Karpas-422 (cell line): ENCODE measurements around the gene GUCY2F. TPM values are rescaled to one million over a fixed set of nuclear protein-coding genes. Genes with fewer than 3 reads are reported as not detected.

Source experiments
- DNase-seq: peaks from one replicate; pipeline ENCODE4 v3.0.0-alpha.2; 2015
- H2AFZ ChIP-seq: fragments of 200-600 bp; sonication (generic); 2 replicates; pipeline ENCODE4 v1.6.1; 2014; ENCODE audit warnings: antibody characterized with exemption, low read length, mixed read lengths
- H3K27ac ChIP-seq: fragments of 200-600 bp; sonication (generic); 2 replicates; pipeline ENCODE4 v1.5.1; 2014; ENCODE audit warnings: mild to moderate bottlenecking, low read length, moderate library complexity
- H3K27me3 ChIP-seq: fragments of 200-600 bp; sonication (generic); 2 replicates; pipeline ENCODE4 v1.6.1; 2014; ENCODE audit warnings: low read length, mixed read lengths
- H3K36me3 ChIP-seq: fragments of 200-600 bp; sonication (generic); 2 replicates; pipeline ENCODE4 v1.6.1; 2014; ENCODE audit warnings: low read length, mixed read lengths; ENCODE audit not compliant: insufficient read depth
- H3K4me1 ChIP-seq: fragments of 200-600 bp; sonication (generic); 2 replicates; pipeline ENCODE4 v1.6.1; 2014; ENCODE audit warnings: mild to moderate bottlenecking, low read length, mixed read lengths
- H3K4me2 ChIP-seq: fragments of 200-600 bp; sonication (generic); 2 replicates; pipeline ENCODE4 v1.6.1; 2014; ENCODE audit warnings: low read length, low read depth, mild to moderate bottlenecking; ENCODE audit not compliant: poor library complexity, severe bottlenecking
- H3K4me3 ChIP-seq: fragments of 200-600 bp; sonication (generic); 2 replicates; pipeline ENCODE4 v1.5.1; 2014; ENCODE audit warnings: mild to moderate bottlenecking, antibody characterized with exemption, low read length, mixed read lengths
- H3K79me2 ChIP-seq: fragments of 200-600 bp; sonication (generic); 2 replicates; pipeline ENCODE4 v1.6.1; 2014; ENCODE audit warnings: mild to moderate bottlenecking, low read length, mixed read lengths
- H3K9ac ChIP-seq: fragments of 200-600 bp; sonication (generic); 2 replicates; pipeline ENCODE4 v1.6.0; 2014; ENCODE audit warnings: low read length
- H3K9me2 ChIP-seq: fragments of 200-600 bp; sonication (generic), shearing (Covaris generic); replicated peaks from 2 replicates; pipeline ENCODE4 v1.6.0; 2014; ENCODE audit warnings: mild to moderate bottlenecking, low read length, moderate library complexity; ENCODE audit not compliant: insufficient read depth
- H3K9me3 ChIP-seq: fragments of 300-700, 200-600 bp; sonication (generic); 2 replicates; pipeline ENCODE4 v1.6.1; 2014; ENCODE audit warnings: low read length, mixed read lengths
- H4K20me1 ChIP-seq: fragments of 200-600 bp; sonication (generic); 2 replicates; pipeline ENCODE4 v1.6.1; 2014; ENCODE audit warnings: mild to moderate bottlenecking, antibody characterized with exemption, low read length, low read depth; ENCODE audit not compliant: insufficient read depth
- total RNA-seq: library from RNA; depleted of rRNA; stranded (reverse); fragments of >200 nt; shearing (Covaris generic); gene quantifications from 2 replicates; pipeline ENCODE4 v1.2.3, GENCODE V29; 2014; ENCODE audit warnings: low replicate concordance

Gene GUCY2F
- total RNA-seq, 1 experiment from 2014 or later, result not detected

GRCh38 chrX:109441266-109441665 is 40.6 kb downstream of the GUCY2F start:
- Histone ChIP-seq H3K9ac (no peak overlapping the region), H3K4me2 (no peak overlapping the region), H4K20me1 (no peaks in the 10 kb centered on the region), H3K27ac (no peak overlapping the region), H3K9me3 (no peaks in the 10 kb centered on the region), H2AFZ (no peak overlapping the region), H3K4me3 (no peak overlapping the region), H3K9me2 (no peaks in the 10 kb centered on the region), H3K79me2 (no peaks in the 10 kb centered on the region), H3K4me1 (no peaks in the 10 kb centered on the region), H3K36me3 (no peaks in the 10 kb centered on the region), H3K27me3 (no peaks in the 10 kb centered on the region)
- no peak for DNase-seq

GRCh38 chrX:109440475-109440874 is 41.4 kb downstream of the GUCY2F start:
- Histone ChIP-seq H3K9me3 (no peaks in the 10 kb centered on the region), H3K9ac (no peak overlapping the region), H3K27ac (no peak overlapping the region), H3K4me1 (no peaks in the 10 kb centered on the region), H3K4me3 (no peak overlapping the region), H4K20me1 (no peaks in the 10 kb centered on the region), H3K9me2 (no peaks in the 10 kb centered on the region), H3K27me3 (no peaks in the 10 kb centered on the region), H3K4me2 (no peak overlapping the region), H2AFZ (no peak overlapping the region), H3K79me2 (no peaks in the 10 kb centered on the region), H3K36me3 (no peaks in the 10 kb centered on the region)
- DNase-seq, result no peak

DNA sequence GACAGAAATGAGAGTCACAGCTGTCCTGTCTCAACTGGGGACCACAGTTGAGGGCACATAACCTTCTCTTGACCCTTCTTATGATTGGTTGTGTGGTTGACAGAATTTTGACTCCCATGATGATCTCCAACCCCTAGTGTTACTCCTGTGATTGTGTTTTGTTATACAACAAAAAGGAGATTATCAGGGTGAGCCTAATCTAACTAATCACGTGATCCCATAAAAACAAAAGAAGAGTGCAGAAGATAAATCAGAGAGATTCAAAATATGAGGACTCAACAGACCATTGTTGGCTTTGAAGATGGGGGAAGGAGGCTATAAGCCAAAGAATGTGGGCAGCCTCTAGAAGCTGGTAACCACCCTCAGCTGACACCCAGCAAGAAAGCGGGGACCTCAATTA is 72.7 kb downstream of the GUCY2F start:
- Histone ChIP-seq H3K79me2 (no peaks in the 10 kb centered on the region), H3K9ac (no peak overlapping the region), H3K9me2 (no peaks in the 10 kb centered on the region), H3K27ac (no peak overlapping the region), H3K4me3 (no peak overlapping the region), H3K4me2 (no peak overlapping the region), H3K27me3 (no peaks in the 10 kb centered on the region), H4K20me1 (no peaks in the 10 kb centered on the region), H2AFZ (no peak overlapping the region), H3K4me1 (no peaks in the 10 kb centered on the region), H3K36me3 (no peaks in the 10 kb centered on the region), H3K9me3 (no peaks in the 10 kb centered on the region)
- no peak for DNase-seq

DNA sequence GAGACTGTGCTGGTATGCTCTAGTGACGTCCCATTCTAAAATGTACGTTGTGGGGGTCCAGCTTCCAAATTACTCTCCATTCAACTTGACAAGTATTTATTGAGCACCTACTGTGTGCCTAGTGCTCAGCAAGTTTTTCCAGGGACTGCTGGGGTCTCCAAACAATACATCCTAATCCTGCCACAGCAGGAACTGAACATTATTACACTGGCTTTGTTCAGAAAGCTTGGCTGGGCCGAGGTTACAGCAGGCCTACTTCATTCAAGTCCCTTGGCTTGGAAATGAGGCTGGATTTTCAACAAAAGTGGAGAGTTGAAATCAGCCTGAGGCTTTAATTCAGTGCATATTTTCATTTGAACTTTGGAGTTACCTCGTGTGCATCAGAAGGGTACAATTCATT is 78.0 kb downstream of the GUCY2F start:
- no peak for DNase-seq
- no peak overlapping the region for H3K4me3 ChIP-seq
- no peaks in the 10 kb centered on the region for H3K27me3 ChIP-seq
- H3K9me3 ChIP-seq, result no peaks in the 10 kb centered on the region
- no peak overlapping the region for H3K9ac ChIP-seq
- H2AFZ ChIP-seq, result no peak overlapping the region
- no peaks in the 10 kb centered on the region for H3K9me2 ChIP-seq
- H4K20me1 ChIP-seq, result no peaks in the 10 kb centered on the region
- no peak overlapping the region for H3K4me2 ChIP-seq
- H3K36me3 ChIP-seq, result no peaks in the 10 kb centered on the region
- no peaks in the 10 kb centered on the region for H3K79me2 ChIP-seq
- no peak overlapping the region for H3K27ac ChIP-seq
- H3K4me1 ChIP-seq, result no peaks in the 10 kb centered on the region

DNA sequence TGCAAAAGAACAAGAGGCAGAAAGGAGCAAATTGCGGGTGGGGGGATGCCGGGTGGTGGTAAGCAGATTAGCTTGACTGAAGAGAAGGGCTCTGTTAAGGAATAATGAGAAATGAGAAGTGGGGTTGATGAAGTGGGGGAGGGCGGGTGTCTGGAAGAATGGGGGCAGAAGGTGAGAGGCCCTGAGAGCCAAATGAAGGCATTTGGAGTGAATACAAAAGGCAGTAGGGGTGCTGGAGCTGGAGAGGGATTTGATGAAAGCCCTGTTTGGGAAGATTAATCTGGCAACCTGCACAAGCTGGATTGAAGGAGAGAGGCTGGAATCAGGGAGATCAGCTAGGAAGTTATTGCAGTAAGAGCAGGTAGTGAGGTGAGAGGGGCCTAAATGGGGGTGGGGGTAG is 82.1 kb downstream of the GUCY2F start:
- Histone ChIP-seq H3K27ac (no peak overlapping the region), H3K9me2 (no peaks in the 10 kb centered on the region), H3K4me2 (no peak overlapping the region), H3K36me3 (no peaks in the 10 kb centered on the region), H3K27me3 (no peaks in the 10 kb centered on the region), H3K4me3 (no peak overlapping the region), H2AFZ (no peak overlapping the region), H3K4me1 (no peaks in the 10 kb centered on the region), H3K79me2 (no peaks in the 10 kb centered on the region), H3K9me3 (no peaks in the 10 kb centered on the region), H4K20me1 (no peaks in the 10 kb centered on the region), H3K9ac (no peak overlapping the region)
- DNase-seq, result no peak

- Histone ChIP-seq H3K9ac (no peak overlapping the region), H3K79me2 (no peaks in the 10 kb centered on the region), H3K4me2 (no peak overlapping the region), H3K4me3 (no peak overlapping the region), H3K9me3 (no peaks in the 10 kb centered on the region), H3K27ac (no peak overlapping the region), H4K20me1 (no peaks in the 10 kb centered on the region), H2AFZ (no peak overlapping the region), H3K27me3 (no peaks in the 10 kb centered on the region), H3K9me2 (no peaks in the 10 kb centered on the region), H3K4me1 (no peaks in the 10 kb centered on the region), H3K36me3 (no peaks in the 10 kb centered on the region)
- DNase-seq, result no peak
Observed at GRCh38 chrX:109398833-109399232, 83.1 kb downstream of the GUCY2F start.

- no peaks in the 10 kb centered on the region for H3K9me2 ChIP-seq
- no peaks in the 10 kb centered on the region for H4K20me1 ChIP-seq
- H3K36me3 ChIP-seq, result no peaks in the 10 kb centered on the region
Observed at GRCh38 chrX:109398061-109398460, 83.8 kb downstream of the GUCY2F start.

DNA sequence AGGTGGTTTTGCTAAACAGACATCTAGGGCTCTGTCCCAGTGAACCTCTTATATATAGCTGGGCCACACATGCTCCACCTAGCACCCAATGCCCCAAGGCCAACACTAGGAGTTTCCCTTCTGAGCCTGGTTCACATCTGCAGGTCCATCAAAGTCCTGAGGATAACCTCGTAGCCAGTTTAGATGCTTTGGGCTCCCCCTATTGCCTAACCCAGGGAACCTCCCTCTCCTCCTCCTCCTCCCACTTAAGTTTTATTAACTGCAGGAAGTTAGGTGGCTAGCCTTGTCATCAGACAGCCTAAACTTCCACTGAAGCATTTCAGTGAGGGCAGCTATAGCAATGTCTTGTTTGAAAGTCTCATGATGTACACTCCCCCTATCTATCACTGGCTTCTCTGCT is 88.0 kb downstream of the GUCY2F start:
- H3K9me2 ChIP-seq, result no peaks in the 10 kb centered on the region
- no peak overlapping the region for H3K4me2 ChIP-seq
- DNase-seq, result peak; percentile 64
- H2AFZ ChIP-seq, result no peak overlapping the region
- no peaks in the 10 kb centered on the region for H3K27me3 ChIP-seq
- H3K9ac ChIP-seq, result no peak overlapping the region
- H4K20me1 ChIP-seq, result no peaks in the 10 kb centered on the region
- H3K27ac ChIP-seq, result no peak overlapping the region
- H3K9me3 ChIP-seq, result no peaks in the 10 kb centered on the region
- no peaks in the 10 kb centered on the region for H3K36me3 ChIP-seq
- H3K4me1 ChIP-seq, result no peaks in the 10 kb centered on the region
- no peak overlapping the region for H3K4me3 ChIP-seq
- no peaks in the 10 kb centered on the region for H3K79me2 ChIP-seq

More at GRCh38 chrX:109398061-109398460, 83.8 kb downstream of the GUCY2F start:
- no peak overlapping the region for H2AFZ ChIP-seq
- no peaks in the 10 kb centered on the region for H3K27me3 ChIP-seq
- no peaks in the 10 kb centered on the region for H3K4me1 ChIP-seq
- H3K9ac ChIP-seq, result no peak overlapping the region
- no peak overlapping the region for H3K4me3 ChIP-seq
- no peak overlapping the region for H3K27ac ChIP-seq
- H3K79me2 ChIP-seq, result no peaks in the 10 kb centered on the region
- H3K9me3 ChIP-seq, result no peaks in the 10 kb centered on the region
- DNase-seq, result no peak
- H3K4me2 ChIP-seq, result no peak overlapping the region

GRCh38 chrX:109392895-109393294 is 89.0 kb downstream of the GUCY2F start:
- Histone ChIP-seq H4K20me1 (no peaks in the 10 kb centered on the region), H3K4me1 (no peaks in the 10 kb centered on the region), H3K36me3 (no peaks in the 10 kb centered on the region), H3K79me2 (no peaks in the 10 kb centered on the region), H3K27me3 (no peaks in the 10 kb centered on the region), H3K4me2 (no peak overlapping the region), H2AFZ (no peak overlapping the region), H3K9me3 (no peaks in the 10 kb centered on the region), H3K4me3 (no peak overlapping the region), H3K9ac (no peak overlapping the region), H3K9me2 (no peaks in the 10 kb centered on the region), H3K27ac (no peak overlapping the region)
- no peak for DNase-seq
